GM18873 (cell line): ENCODE measurements around the gene PARP12.

ENCODE experiments used
- ATAC-seq: cut with Tn5 transposase; IDR thresholded peaks from one replicate; pipeline ENCODE4 v1.9.1; 2021; ENCODE audit warnings: mild to moderate bottlenecking, moderate library complexity, moderate number of reproducible peaks; ENCODE audit not compliant: unreplicated experiment, low FRiP score

Gene PARP12

DNA sequence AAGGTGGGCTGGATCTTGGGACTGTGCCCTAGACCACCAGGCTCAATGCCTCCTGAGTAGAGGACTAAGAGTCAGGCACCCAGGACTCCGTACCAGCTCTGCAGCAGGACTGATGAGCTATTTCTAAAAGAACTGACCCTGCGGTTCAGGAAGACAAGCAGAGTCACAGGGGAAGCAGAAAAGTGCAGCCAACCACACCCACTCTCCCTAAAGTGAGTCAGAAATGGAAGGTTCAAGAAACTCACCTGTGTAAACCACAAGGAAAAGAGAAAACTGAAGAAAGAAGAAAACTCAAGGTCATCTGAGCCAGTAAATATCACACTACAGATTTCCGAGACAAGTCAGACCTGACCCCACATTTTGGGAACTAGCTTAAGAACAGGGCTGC lies 2.5 kb downstream of the PARP12 start:
- ATAC-seq = no peak

- ATAC-seq = no peak
These were observed 3.2 kb downstream of the PARP12 start for GRCh38 chr7:140059273-140060242.

DNA sequence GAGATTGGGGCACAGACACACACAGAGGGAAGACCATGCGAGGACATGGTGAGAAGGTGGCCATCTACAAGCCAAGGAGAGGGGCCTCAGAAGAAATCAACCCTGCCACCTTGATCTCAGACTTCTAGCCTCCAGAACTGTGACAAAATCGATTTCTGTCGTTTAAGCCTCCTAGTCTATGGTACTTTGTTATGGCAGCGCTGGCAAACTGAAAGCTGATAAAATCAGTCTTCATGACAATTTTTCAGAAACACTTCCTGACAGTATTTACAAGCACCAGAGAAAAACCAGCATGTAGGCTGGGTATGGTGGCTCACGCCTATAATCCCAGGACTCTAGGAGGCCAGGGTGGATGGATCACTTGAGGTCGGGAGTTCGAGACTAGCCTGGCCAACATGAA lies 4.2 kb downstream of the PARP12 start:
- no peak for ATAC-seq

GRCh38 chr7:140057143-140057535 lies 5.6 kb downstream of the PARP12 start:
- no peak for ATAC-seq

DNA sequence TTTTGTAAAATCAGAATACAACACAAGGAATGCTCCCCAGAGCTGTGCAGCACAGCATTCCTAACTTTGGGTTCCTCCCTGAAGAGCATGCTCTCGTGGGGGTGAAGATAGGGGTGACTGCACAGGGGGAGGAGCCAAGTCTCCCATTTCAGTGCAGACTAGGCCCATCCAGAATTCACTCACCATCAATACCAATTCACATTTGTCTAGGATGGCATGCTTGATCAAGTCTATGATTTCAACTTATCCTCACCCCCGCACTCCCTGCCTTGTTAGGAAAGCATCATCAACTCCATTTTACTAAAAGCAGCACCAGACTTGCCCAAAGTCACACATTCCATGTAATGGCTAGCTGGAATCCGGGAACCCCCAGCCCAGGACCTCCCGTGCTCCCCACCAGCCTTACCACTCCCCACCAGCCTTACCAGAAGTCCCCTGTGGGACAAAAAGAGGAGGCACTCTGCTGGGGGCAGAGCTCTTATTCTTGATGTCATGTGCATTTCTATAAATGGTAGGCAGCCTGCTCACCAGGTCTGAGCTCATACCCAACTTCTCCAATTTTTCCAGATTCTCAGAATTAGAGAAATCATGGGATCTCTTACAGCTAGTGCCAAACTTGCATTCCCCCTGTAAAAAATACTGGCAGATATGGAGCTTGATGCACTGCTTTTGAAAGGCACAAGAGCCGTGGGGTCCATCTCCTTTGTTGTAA lies 6.2 kb downstream of the PARP12 start:
- ATAC-seq = no peak

GRCh38 chr7:140055833-140056232 lies 6.9 kb downstream of the PARP12 start:
- ATAC-seq = no peak

- ATAC-seq = no peak
These were observed 8.0 kb downstream of the PARP12 start for GRCh38 chr7:140054751-140055150.

DNA sequence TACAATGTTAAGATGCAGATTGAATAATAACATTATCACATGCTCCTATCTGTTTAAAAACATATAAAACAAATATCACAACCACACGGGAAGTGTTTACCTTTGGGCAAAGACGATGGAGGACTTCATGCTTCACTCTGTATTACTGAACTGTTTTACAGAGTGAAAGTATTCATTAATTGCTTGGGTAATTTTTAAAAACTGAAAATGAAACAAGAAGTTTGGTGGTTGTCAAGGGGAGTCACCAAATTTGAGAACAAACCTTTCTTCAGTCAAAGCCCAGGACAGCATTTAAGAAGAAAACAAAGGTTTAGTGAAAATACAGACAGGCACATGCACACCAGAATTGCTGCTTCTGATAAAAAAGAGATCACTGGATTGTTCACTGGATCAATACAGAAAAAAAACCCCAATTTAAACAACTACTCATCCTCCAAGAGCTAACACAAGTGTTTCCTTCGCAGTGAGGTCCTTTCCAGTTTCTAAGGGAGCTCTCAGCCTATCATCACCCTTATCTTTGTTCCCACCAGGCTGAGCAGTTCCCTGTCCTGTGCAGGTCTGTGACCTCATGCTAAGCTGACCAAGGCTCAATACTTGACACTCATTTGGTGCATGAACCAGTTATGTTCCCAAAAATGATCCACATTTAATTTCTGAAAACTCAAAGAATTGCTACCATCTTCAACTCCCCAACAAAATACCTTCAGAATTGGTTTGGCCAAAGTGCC lies 8.8 kb downstream of the PARP12 start:
- ATAC-seq = peak; percentile 85

DNA sequence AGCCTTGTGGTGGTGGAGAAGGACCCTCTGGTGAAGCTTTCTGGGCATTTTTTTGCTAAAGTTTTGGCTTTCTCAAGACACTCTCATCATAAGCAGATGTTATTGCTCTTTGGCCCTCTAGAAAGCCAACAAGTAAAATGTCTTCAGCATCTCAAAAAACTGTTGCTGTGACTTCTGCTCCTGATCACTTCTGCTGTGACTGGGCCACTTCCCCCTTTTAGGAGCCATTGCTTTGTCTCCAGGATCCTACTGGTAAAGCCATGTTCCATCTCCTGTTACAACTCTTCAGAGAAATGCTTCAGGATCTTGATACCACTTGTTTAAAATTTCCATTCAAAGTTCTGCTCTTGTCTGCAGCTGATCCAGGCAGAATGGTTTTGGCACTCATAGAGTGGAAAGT lies 10.9 kb downstream of the PARP12 start:
- no peak for ATAC-seq

GRCh38 chr7:140050100-140050499 lies 12.7 kb downstream of the PARP12 start:
- ATAC-seq = no peak

DNA sequence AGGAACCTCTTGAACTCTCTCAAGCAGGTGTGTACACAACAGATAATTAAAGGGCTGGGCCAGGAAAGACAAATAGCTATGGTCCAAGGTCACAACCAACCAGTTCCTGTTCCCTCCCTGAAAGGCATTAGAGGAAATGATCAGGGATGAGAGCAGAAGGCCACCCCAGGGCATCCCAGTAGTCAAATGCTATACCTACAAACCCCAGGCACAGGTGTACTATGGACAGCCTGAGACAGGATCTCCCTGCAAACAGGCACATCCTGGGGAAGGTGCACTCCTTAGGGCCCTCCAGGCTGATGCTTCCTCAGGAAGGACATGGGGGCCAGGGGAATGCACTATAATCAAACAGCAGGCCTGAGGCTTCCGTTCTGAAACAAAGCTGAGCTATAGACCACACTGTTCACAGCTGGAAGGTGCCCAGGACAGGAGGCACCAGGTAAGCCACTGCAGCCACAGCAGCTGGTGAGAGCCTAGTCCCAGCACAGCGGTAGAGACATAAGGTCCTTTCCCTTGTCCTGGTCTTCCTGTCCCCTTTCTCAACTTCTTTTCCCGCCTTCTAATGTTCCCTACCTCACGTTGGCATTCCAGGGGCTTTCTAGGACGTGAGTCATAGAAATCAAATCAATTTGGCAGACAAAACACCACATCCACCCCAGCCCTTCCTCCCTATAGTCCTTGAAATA lies 13.3 kb downstream of the PARP12 start:
- no peak for ATAC-seq

DNA sequence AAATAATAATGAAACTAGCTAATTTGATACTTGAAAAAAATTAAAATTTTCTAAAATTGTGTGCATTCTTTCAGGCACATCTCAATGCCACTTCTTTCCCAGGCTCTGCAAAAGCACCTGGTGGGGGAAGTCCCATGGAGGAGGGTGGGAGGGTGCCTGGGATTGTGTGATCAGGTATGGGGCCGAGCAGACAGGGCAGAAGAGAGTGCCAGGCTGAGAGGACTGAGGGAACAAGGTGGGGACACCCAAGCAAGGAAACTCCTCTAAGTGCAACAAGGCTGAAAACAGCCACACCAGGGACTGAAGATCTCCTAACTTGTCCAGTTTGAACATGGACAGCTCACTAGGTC lies 13.8 kb downstream of the PARP12 start:
- ATAC-seq = no peak

GRCh38 chr7:140048138-140048537 lies 14.6 kb downstream of the PARP12 start:
- no peak for ATAC-seq

DNA sequence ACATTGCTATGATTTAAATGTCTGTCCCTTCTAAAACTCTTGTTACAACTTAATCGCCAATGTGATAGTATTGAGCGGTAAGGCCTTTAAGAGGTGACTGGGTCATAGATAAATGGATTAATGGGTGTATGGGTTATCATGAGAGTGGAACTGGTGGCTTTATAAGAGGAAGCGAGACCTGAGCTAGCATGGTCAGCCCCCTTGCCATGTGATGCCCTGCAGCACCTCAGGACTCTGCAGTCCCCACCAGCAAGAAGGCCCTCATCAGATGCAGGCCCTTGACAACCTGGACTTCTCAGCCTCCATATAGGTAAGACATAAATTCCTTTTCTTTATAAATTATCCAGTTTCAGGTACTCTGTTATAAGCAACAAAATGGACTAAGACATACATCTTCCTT lies 15.6 kb downstream of the PARP12 start:
- no peak for ATAC-seq

GRCh38 chr7:140045697-140046096 lies 17.1 kb downstream of the PARP12 start:
- no peak for ATAC-seq

- ATAC-seq = no peak
These were observed 18.5 kb downstream of the PARP12 start for GRCh38 chr7:140044251-140044650.

DNA sequence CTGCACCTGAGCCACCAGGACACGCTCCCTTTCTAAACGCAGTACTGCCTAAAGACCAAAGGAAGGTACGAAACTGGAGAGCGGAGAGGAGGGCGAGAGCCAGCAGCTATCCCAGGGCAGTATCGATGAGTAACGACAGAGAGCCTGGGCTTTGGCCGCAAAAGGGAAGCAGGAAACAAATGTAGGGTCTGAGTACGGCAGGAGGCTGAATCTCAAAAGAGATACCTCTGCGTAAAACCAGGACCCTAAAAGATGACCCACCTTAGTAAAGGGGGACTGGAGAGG lies 20.4 kb downstream of the PARP12 start:
- no peak for ATAC-seq

GRCh38 chr7:140041659-140042385 lies 20.9 kb downstream of the PARP12 start:
- no peak for ATAC-seq

DNA sequence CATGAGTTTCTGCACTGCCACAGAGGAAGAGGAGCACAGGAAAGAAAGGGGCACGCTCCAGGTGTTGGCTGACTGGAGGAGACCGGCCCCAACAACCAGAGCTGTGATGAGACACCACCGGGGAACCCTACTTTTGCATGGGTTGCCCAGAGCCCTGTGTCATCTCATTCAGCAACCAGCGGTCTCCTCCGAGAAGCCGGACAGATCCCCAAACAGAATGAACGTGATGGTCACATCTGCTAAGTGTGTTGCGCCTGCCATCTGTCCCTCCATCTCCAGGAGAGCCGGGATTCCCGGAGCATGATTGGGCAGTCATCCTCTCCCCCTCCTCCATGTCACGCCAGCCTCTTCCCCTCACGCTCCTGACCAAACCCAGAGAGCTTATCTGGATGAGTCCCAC lies 22.9 kb downstream of the PARP12 start:
- no peak for ATAC-seq

DNA sequence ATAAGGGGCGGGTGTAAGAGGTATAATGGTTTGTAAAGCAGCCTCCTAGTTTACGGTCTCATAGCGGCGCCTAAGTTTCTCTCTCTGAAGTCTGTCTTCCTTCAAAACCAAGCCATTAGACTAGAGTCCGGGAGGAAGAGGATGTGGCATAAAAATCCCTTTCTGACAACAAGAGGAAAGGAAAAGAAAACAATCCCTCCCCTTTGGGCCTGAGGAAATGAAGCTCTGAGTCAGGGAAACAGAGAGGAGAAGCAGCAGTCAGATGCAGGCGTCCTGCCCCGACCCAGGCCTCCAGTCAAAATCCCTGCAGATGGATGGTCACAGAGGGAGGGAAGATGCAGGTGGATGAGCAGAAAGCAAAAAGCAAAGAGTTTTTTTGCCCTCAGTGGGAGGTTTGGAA lies 23.7 kb downstream of the PARP12 start:
- no peak for ATAC-seq
